Measurements from ENCODE around the gene PRUNE2.
"Not testable (repeated sequence)": the region's sequence is repeated elsewhere in the genome, so short reads cannot be mapped to it uniquely, and the experiment has no call there.

The PRUNE2 gene

GRCh38 chr9:76766126-76766525, 139.8 kb downstream of the PRUNE2 start:
- Mint-ChIP-seq H3K4me1 (ENCODE audit: low read depth) (no peaks in the 10 kb centered on the region), H3K27ac (no peak overlapping the region)

GRCh38 chr9:76764138-76764537, 141.8 kb downstream of the PRUNE2 start, which contains the start of gene PCA3:
Gene PCA3, plus strand, starts transcription at chr9:76764438.
- no peaks in the 10 kb centered on the region for H3K9me3 Mint-ChIP-seq
- H3K27ac Mint-ChIP-seq = no peak within 1 kb of the TSS
- peaks cover 3% of the 10 kb centered on the region for H3K27me3 Mint-ChIP-seq
- DNase-seq = no peak
- no peaks in the 10 kb centered on the region for H3K4me1 Mint-ChIP-seq (ENCODE audit: low read depth)
- no peaks in the 10 kb centered on the region for H3K36me3 Mint-ChIP-seq (ENCODE audit: low read depth)
- no peak within 1 kb of the TSS for H3K4me3 Mint-ChIP-seq

More at GRCh38 chr9:76766126-76766525, 139.8 kb downstream of the PRUNE2 start:
- Mint-ChIP-seq H3K4me3 (no peak overlapping the region), H3K27me3 (peaks cover 3% of the 10 kb centered on the region), H3K9me3 (no peaks in the 10 kb centered on the region), H3K36me3 (ENCODE audit: low read depth) (no peaks in the 10 kb centered on the region)
- DNase-seq = no peak

- Mint-ChIP-seq H3K27ac (no peak overlapping the region), H3K4me1 (ENCODE audit: low read depth) (no peaks in the 10 kb centered on the region), H3K9me3 (no peaks in the 10 kb centered on the region)
These were observed 144.5 kb downstream of the PRUNE2 start for GRCh38 chr9:76761448-76761847.

GRCh38 chr9:76759732-76760131, 146.2 kb downstream of the PRUNE2 start:
- no peak overlapping the region for H3K27ac Mint-ChIP-seq
- no peaks in the 10 kb centered on the region for H3K36me3 Mint-ChIP-seq (ENCODE audit: low read depth)
- H3K4me1 Mint-ChIP-seq (ENCODE audit: low read depth) = peaks cover 5% of the 10 kb centered on the region
- no peaks in the 10 kb centered on the region for H3K9me3 Mint-ChIP-seq
- no peaks in the 10 kb centered on the region for H3K27me3 Mint-ChIP-seq
- no peak overlapping the region for H3K4me3 Mint-ChIP-seq
- no peak for DNase-seq

More at GRCh38 chr9:76761448-76761847, 144.5 kb downstream of the PRUNE2 start:
- no peak for DNase-seq
- no peaks in the 10 kb centered on the region for H3K36me3 Mint-ChIP-seq (ENCODE audit: low read depth)
- H3K27me3 Mint-ChIP-seq = no peaks in the 10 kb centered on the region
- no peak overlapping the region for H3K4me3 Mint-ChIP-seq

- Mint-ChIP-seq H3K27ac (no peak overlapping the region), H3K27me3 (no peaks in the 10 kb centered on the region), H3K9me3 (no peaks in the 10 kb centered on the region), H3K4me1 (ENCODE audit: low read depth) (peaks cover 5% of the 10 kb centered on the region), H3K36me3 (ENCODE audit: low read depth) (no peaks in the 10 kb centered on the region), H3K4me3 (no peak overlapping the region)
- no peak for DNase-seq
These were observed 147.4 kb downstream of the PRUNE2 start for GRCh38 chr9:76758476-76758875.

- no peak for DNase-seq
- Mint-ChIP-seq H3K4me1 (ENCODE audit: low read depth) (peaks cover 5% of the 10 kb centered on the region), H3K36me3 (ENCODE audit: low read depth) (no peaks in the 10 kb centered on the region), H3K27me3 (no peaks in the 10 kb centered on the region), H3K9me3 (no peaks in the 10 kb centered on the region), H3K4me3 (no peak overlapping the region), H3K27ac (no peak overlapping the region)
These were observed 148.8 kb downstream of the PRUNE2 start for GRCh38 chr9:76756941-76757673.

- H3K27ac Mint-ChIP-seq = no peak overlapping the region
These were observed 149.7 kb downstream of the PRUNE2 start for GRCh38 chr9:76756268-76756640.

GRCh38 chr9:76751001-76751400, 154.9 kb downstream of the PRUNE2 start:
- Mint-ChIP-seq H3K27me3 (peaks cover 2% of the 10 kb centered on the region), H3K4me1 (ENCODE audit: low read depth) (peaks cover 5% of the 10 kb centered on the region), H3K4me3 (no peak overlapping the region), H3K9me3 (no peaks in the 10 kb centered on the region), H3K36me3 (ENCODE audit: low read depth) (no peaks in the 10 kb centered on the region), H3K27ac (no peak overlapping the region)
- DNase-seq = no peak

More at GRCh38 chr9:76756268-76756640, 149.7 kb downstream of the PRUNE2 start:
- DNase-seq = no peak
- Mint-ChIP-seq H3K36me3 (ENCODE audit: low read depth) (no peaks in the 10 kb centered on the region), H3K9me3 (no peaks in the 10 kb centered on the region), H3K4me1 (ENCODE audit: low read depth) (peaks cover 5% of the 10 kb centered on the region), H3K27me3 (no peaks in the 10 kb centered on the region), H3K4me3 (no peak overlapping the region)

- no peak for DNase-seq
- peaks cover 5% of the 10 kb centered on the region for H3K4me1 Mint-ChIP-seq (ENCODE audit: low read depth)
- H3K36me3 Mint-ChIP-seq (ENCODE audit: low read depth) = no peaks in the 10 kb centered on the region
- peaks cover 5% of the 10 kb centered on the region for H3K27me3 Mint-ChIP-seq
- peaks cover 9% of the 10 kb centered on the region for H3K9me3 Mint-ChIP-seq
- H3K27ac Mint-ChIP-seq = no peak overlapping the region
- H3K4me3 Mint-ChIP-seq = no peak overlapping the region
These were observed 161.6 kb downstream of the PRUNE2 start for GRCh38 chr9:76744336-76744735.

- H3K4me1 Mint-ChIP-seq (ENCODE audit: low read depth) = peaks cover 5% of the 10 kb centered on the region
- no peak for DNase-seq
- peaks cover 9% of the 10 kb centered on the region for H3K9me3 Mint-ChIP-seq
- peaks cover 5% of the 10 kb centered on the region for H3K27me3 Mint-ChIP-seq
- no peak overlapping the region for H3K27ac Mint-ChIP-seq
- no peaks in the 10 kb centered on the region for H3K36me3 Mint-ChIP-seq (ENCODE audit: low read depth)
- no peak overlapping the region for H3K4me3 Mint-ChIP-seq
These were observed 162.0 kb downstream of the PRUNE2 start for GRCh38 chr9:76743931-76744330.

GRCh38 chr9:76742890-76743289, 163.0 kb downstream of the PRUNE2 start:
- not testable (repeated sequence) for DNase-seq

GRCh38 chr9:76741524-76741923, 164.4 kb downstream of the PRUNE2 start:
- DNase-seq = no peak
- H3K27me3 Mint-ChIP-seq = peaks cover 9% of the 10 kb centered on the region
- no peak overlapping the region for H3K27ac Mint-ChIP-seq
- peaks cover 5% of the 10 kb centered on the region for H3K4me1 Mint-ChIP-seq (ENCODE audit: low read depth)
- peaks cover 9% of the 10 kb centered on the region for H3K9me3 Mint-ChIP-seq
- H3K36me3 Mint-ChIP-seq (ENCODE audit: low read depth) = no peaks in the 10 kb centered on the region
- H3K4me3 Mint-ChIP-seq = no peak overlapping the region

More at GRCh38 chr9:76742890-76743289, 163.0 kb downstream of the PRUNE2 start:
- not testable (repeated sequence) for H3K36me3 Mint-ChIP-seq (ENCODE audit: low read depth); H3K9me3 Mint-ChIP-seq; H3K4me3 Mint-ChIP-seq; H3K4me1 Mint-ChIP-seq (ENCODE audit: low read depth); H3K27me3 Mint-ChIP-seq; H3K27ac Mint-ChIP-seq

- H3K4me1 Mint-ChIP-seq (ENCODE audit: low read depth) = no peaks in the 10 kb centered on the region
- H3K27me3 Mint-ChIP-seq = peaks cover 7% of the 10 kb centered on the region
- no peak for DNase-seq
- no peak overlapping the region for H3K27ac Mint-ChIP-seq
- no peaks in the 10 kb centered on the region for H3K36me3 Mint-ChIP-seq (ENCODE audit: low read depth)
- no peak overlapping the region for H3K4me3 Mint-ChIP-seq
- H3K9me3 Mint-ChIP-seq = peaks cover 9% of the 10 kb centered on the region
These were observed 167.5 kb downstream of the PRUNE2 start for GRCh38 chr9:76738402-76738801.

- Mint-ChIP-seq H3K27me3 (peaks cover 7% of the 10 kb centered on the region), H3K4me1 (ENCODE audit: low read depth) (no peaks in the 10 kb centered on the region), H3K9me3 (peaks cover 2% of the 10 kb centered on the region), H3K27ac (no peak overlapping the region), H3K36me3 (ENCODE audit: low read depth) (no peaks in the 10 kb centered on the region), H3K4me3 (no peak overlapping the region)
- no peak for DNase-seq
These were observed 168.6 kb downstream of the PRUNE2 start for GRCh38 chr9:76737154-76737902.

GRCh38 chr9:76734716-76735115, 171.2 kb downstream of the PRUNE2 start:
- Mint-ChIP-seq H3K9me3 (no peaks in the 10 kb centered on the region), H3K27ac (no peak overlapping the region), H3K4me1 (ENCODE audit: low read depth) (no peaks in the 10 kb centered on the region), H3K27me3 (peaks cover 9% of the 10 kb centered on the region), H3K36me3 (ENCODE audit: low read depth) (no peaks in the 10 kb centered on the region), H3K4me3 (no peak overlapping the region)
- no peak for DNase-seq

Measured in activated T-cell treated with anti-CD3 and anti-CD28 coated beads, Interleukin-2, amount 50 U/mL, for 24 hours (primary cell).